Measurements from ENCODE around the gene LAPTM4A. TPM values are rescaled to one million over a fixed set of nuclear protein-coding genes. Genes with fewer than 3 reads are reported as not detected.
A peak's percentile ranks its signal among the peaks of the same experiment; 100 is the strongest.

Gene LAPTM4A
- total RNA-seq, 2 donors from 2014 or later: 145 TPM

GRCh38 chr2:20027705-20028434, 23.6 kb downstream of the LAPTM4A start:
- peaks cover 0 to 8% of the 10 kb centered on the region in 2 donors for H3K4me1 ChIP-seq
- no peak overlapping the region for H3K4me3 ChIP-seq
- DNase-seq (ENCODE audit: low spot score): no peak
- peaks cover 45% of the 10 kb centered on the region for H3K36me3 ChIP-seq
- H3K27ac ChIP-seq: peak overlapping the region in 1 of 2 donors; percentile 78
- no peaks in the 10 kb centered on the region for H3K27me3 ChIP-seq
- H3K9me3 ChIP-seq: peaks cover 0 to 7% of the 10 kb centered on the region in 2 donors
- TF ChIP-seq, protein P1, sequence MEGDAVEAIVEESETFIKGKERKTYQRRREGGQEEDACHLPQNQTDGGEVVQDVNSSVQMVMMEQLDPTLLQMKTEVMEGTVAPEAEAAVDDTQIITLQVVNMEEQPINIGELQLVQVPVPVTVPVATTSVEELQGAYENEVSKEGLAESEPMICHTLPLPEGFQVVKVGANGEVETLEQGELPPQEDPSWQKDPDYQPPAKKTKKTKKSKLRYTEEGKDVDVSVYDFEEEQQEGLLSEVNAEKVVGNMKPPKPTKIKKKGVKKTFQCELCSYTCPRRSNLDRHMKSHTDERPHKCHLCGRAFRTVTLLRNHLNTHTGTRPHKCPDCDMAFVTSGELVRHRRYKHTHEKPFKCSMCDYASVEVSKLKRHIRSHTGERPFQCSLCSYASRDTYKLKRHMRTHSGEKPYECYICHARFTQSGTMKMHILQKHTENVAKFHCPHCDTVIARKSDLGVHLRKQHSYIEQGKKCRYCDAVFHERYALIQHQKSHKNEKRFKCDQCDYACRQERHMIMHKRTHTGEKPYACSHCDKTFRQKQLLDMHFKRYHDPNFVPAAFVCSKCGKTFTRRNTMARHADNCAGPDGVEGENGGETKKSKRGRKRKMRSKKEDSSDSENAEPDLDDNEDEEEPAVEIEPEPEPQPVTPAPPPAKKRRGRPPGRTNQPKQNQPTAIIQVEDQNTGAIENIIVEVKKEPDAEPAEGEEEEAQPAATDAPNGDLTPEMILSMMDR (IDR thresholded peaks at IDR 0.05): no peak

DNA sequence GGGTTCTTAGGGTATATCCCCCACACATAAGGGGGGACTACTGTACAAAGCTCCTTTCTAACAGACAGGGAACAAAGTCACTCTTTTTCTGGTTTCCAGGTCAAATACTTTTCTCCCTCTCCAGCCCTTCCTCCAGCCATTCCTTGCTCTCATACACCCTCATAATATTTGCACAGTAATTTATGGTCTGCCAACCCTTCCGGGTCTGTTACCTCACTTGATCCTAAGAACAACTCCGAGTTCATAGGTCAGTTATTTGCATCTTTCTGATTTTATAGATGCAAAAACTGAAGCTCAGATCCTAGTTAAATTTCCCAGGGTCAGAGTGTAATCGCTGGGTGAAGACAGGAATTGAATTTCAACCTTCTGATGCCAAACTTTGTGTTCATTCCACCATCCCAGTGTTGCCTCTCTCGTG, 24.2 kb downstream of the LAPTM4A start:
- DNase-seq (ENCODE audit: low spot score): no peak
- H3K9me3 ChIP-seq: peaks cover 0 to 7% of the 10 kb centered on the region in 2 donors
- peak overlapping the region in 1 of 2 donors; percentile 78 for H3K27ac ChIP-seq
- H3K4me1 ChIP-seq: peaks cover 0 to 8% of the 10 kb centered on the region in 2 donors
- TF ChIP-seq, protein P1 (IDR thresholded peaks at IDR 0.05): no peak
- H3K36me3 ChIP-seq: peaks cover 40% of the 10 kb centered on the region
- no peaks in the 10 kb centered on the region for H3K27me3 ChIP-seq
- no peak overlapping the region for H3K4me3 ChIP-seq

GRCh38 chr2:20025065-20025786, 26.2 kb downstream of the LAPTM4A start:
- no peaks in the 10 kb centered on the region for H3K27me3 ChIP-seq
- no peak overlapping the region for H3K27ac ChIP-seq
- TF ChIP-seq, protein P1 (IDR thresholded peaks at IDR 0.05): no peak
- no peak for DNase-seq (ENCODE audit: low spot score)
- peaks cover 0 to 8% of the 10 kb centered on the region in 2 donors for H3K4me1 ChIP-seq
- peaks cover 22% of the 10 kb centered on the region for H3K36me3 ChIP-seq
- peaks cover 0 to 7% of the 10 kb centered on the region in 2 donors for H3K9me3 ChIP-seq
- no peak overlapping the region for H3K4me3 ChIP-seq

- H3K27ac ChIP-seq: no peak overlapping the region
- TF ChIP-seq, protein P1 (IDR thresholded peaks at IDR 0.05): no peak
- no peak for DNase-seq (ENCODE audit: low spot score)
- H3K36me3 ChIP-seq: peaks cover 12% of the 10 kb centered on the region
- H3K4me3 ChIP-seq: no peak overlapping the region
- peaks cover 0 to 8% of the 10 kb centered on the region in 2 donors for H3K4me1 ChIP-seq
- H3K9me3 ChIP-seq: no peaks in the 10 kb centered on the region
- H3K27me3 ChIP-seq: no peaks in the 10 kb centered on the region
Measured at GRCh38 chr2:20023688-20024087, 27.7 kb downstream of the LAPTM4A start.

GRCh38 chr2:20021405-20022009, 29.9 kb downstream of the LAPTM4A start:
- H3K27ac ChIP-seq: no peak overlapping the region
- no peak overlapping the region for H3K4me3 ChIP-seq
- no peak for DNase-seq (ENCODE audit: low spot score)
- no peaks in the 10 kb centered on the region for H3K27me3 ChIP-seq
- H3K36me3 ChIP-seq: no peaks in the 10 kb centered on the region
- H3K4me1 ChIP-seq: no peaks in the 10 kb centered on the region
- TF ChIP-seq, protein P1 (IDR thresholded peaks at IDR 0.05): no peak
- no peaks in the 10 kb centered on the region for H3K9me3 ChIP-seq
